HEK293T (cell line): ENCODE results near the gene HMG20B.

Source experiments
- BHLHE40 ChIP-seq: fragments of 450-650 bp; IDR thresholded peaks from 2 replicates; pipeline ENCODE4 v1.6.1; 2016; ENCODE audit warnings: mild to moderate bottlenecking, moderate library complexity, borderline replicate concordance
- ELF4 ChIP-seq: fragments of 450-650 bp; IDR thresholded peaks from 2 replicates; pipeline ENCODE4 v1.6.1; 2017; ENCODE audit warnings: antibody characterized with exemption
- FOXK2 ChIP-seq: fragments of 450-650 bp; IDR thresholded peaks from 2 replicates; pipeline ENCODE4 v1.6.1; 2016; ENCODE audit warnings: mild to moderate bottlenecking
- FOXM1 ChIP-seq: fragments of 450-650 bp; IDR thresholded peaks from 2 replicates; pipeline ENCODE4 v1.6.1; 2017; ENCODE audit warnings: mild to moderate bottlenecking, borderline replicate concordance
- L3MBTL2 ChIP-seq: fragments of 450-650 bp; conservative IDR thresholded peaks from 2 replicates; pipeline ENCODE4 v1.6.1; 2016; ENCODE audit warnings: mild to moderate bottlenecking
- LEF1 ChIP-seq: fragments of 450-650 bp; IDR thresholded peaks from 2 replicates; pipeline ENCODE4 v1.6.1; 2017; ENCODE audit warnings: mild to moderate bottlenecking, borderline replicate concordance
- NFRKB ChIP-seq: fragments of 450-650 bp; IDR thresholded peaks from 2 replicates; pipeline ENCODE4 v1.6.1; 2016; ENCODE audit warnings: mild to moderate bottlenecking, moderate library complexity
- SP1 ChIP-seq: fragments of 450-650 bp; IDR thresholded peaks from 2 replicates; pipeline ENCODE4 v1.6.1; 2017
- SUZ12 ChIP-seq: fragments of 450-650 bp; IDR thresholded peaks from 2 replicates; pipeline ENCODE4 v1.6.1; 2016; ENCODE audit warnings: mild to moderate bottlenecking
- TARDBP ChIP-seq: fragments of 450-650 bp; IDR thresholded peaks from 2 replicates; pipeline ENCODE4 v1.6.1; 2016
- ZNF384 ChIP-seq: fragments of 450-650 bp; IDR thresholded peaks from 2 replicates; pipeline ENCODE4 v1.6.1; 2016
- TF ChIP-seq, protein P1 (sequence below): fragments of 450-650 bp; IDR thresholded peaks from 2 replicates; pipeline ENCODE4 v1.6.1; 2016

GRCh38 chr19:3526507-3527237, 46.1 kb upstream of the HMG20B start:
- TF ChIP-seq BHLHE40 (no peak), SP1 (no peak), LEF1 (no peak), FOXM1 (no peak), ELF4 (no peak), SUZ12 (no peak), NFRKB (no peak), L3MBTL2 (no peak), TARDBP (no peak), ZNF384 (no peak), FOXK2 (no peak)
- TF ChIP-seq, protein P1, sequence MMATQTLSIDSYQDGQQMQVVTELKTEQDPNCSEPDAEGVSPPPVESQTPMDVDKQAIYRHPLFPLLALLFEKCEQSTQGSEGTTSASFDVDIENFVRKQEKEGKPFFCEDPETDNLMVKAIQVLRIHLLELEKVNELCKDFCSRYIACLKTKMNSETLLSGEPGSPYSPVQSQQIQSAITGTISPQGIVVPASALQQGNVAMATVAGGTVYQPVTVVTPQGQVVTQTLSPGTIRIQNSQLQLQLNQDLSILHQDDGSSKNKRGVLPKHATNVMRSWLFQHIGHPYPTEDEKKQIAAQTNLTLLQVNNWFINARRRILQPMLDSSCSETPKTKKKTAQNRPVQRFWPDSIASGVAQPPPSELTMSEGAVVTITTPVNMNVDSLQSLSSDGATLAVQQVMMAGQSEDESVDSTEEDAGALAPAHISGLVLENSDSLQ, result no peak
